Fibroblast of skin of abdomen (primary cell): ENCODE measurements around the gene LRRC4C. TPM values are rescaled to one million over a fixed set of nuclear protein-coding genes. Genes with fewer than 3 reads are reported as not detected.
A peak's percentile ranks its signal among the peaks of the same experiment; 100 is the strongest.

Experiments used
- DNase-seq: peaks from one replicate; pipeline ENCODE4 v3.0.0-alpha.2; 2013
- polyA plus RNA-seq, 2 experiments: library from polyadenylated mRNA; unstranded; fragments of 120-200 nt; gene quantifications; one replicate each; pipeline ENCODE4 v1.2.1, GENCODE V29; 2013; ENCODE audit not compliant: insufficient read length in 2 of 2

LRRC4C gene
- 0.63 TPM for polyA plus RNA-seq (2013, experiment 1 of 2; ENCODE audit: insufficient read length)
- 0.74 TPM for polyA plus RNA-seq (2013, experiment 2 of 2; ENCODE audit: insufficient read length)

- peak; percentile 17 for DNase-seq
Observed at GRCh38 chr11:41459465-41460401, at the start of gene LRRC4C. TSS of gene LRRC4C (minus strand) at chr11:41459652.

- DNase-seq: no peak
Observed at GRCh38 chr11:41508121-41508520, 48.7 kb upstream of the LRRC4C start.

- peak; percentile 17 for DNase-seq
Observed at GRCh38 chr11:41499429-41499828, 40.0 kb upstream of the LRRC4C start.

GRCh38 chr11:41498726-41499125 lies 39.3 kb upstream of the LRRC4C start:
- peak; percentile 38 for DNase-seq

- DNase-seq: peak; percentile 72
Observed at GRCh38 chr11:41497974-41498373, 38.5 kb upstream of the LRRC4C start.

GRCh38 chr11:41494716-41495115 lies 35.3 kb upstream of the LRRC4C start:
- DNase-seq: peak; percentile 8

- DNase-seq: peak; percentile 66
Observed at GRCh38 chr11:41486424-41486823, 27.0 kb upstream of the LRRC4C start.

GRCh38 chr11:41483956-41484355 lies 24.5 kb upstream of the LRRC4C start:
- DNase-seq: no peak

GRCh38 chr11:41479179-41479578 lies 19.7 kb upstream of the LRRC4C start:
- DNase-seq: no peak

GRCh38 chr11:41461057-41461681 lies 1.7 kb upstream of the LRRC4C start:
- no peak for DNase-seq

GRCh38 chr11:41458641-41459040 lies 811 bp downstream of the LRRC4C start:
- no peak for DNase-seq

GRCh38 chr11:41458154-41458553 lies 1.3 kb downstream of the LRRC4C start:
- DNase-seq: no peak

- DNase-seq: no peak
Observed at GRCh38 chr11:41457216-41458014, 2.0 kb downstream of the LRRC4C start.

- DNase-seq: no peak
Observed at GRCh38 chr11:41456269-41456668, 3.2 kb downstream of the LRRC4C start.

GRCh38 chr11:41451011-41451410 lies 8.4 kb downstream of the LRRC4C start:
- DNase-seq: no peak

GRCh38 chr11:41449483-41450050 lies 9.9 kb downstream of the LRRC4C start:
- no peak for DNase-seq

- peak; percentile 81 for DNase-seq
Observed at GRCh38 chr11:41446566-41446965, 12.9 kb downstream of the LRRC4C start.

- DNase-seq: peak; percentile 41
Observed at GRCh38 chr11:41446107-41446506, 13.3 kb downstream of the LRRC4C start.

- DNase-seq: no peak
Observed at GRCh38 chr11:41437006-41437490, 22.4 kb downstream of the LRRC4C start.

- DNase-seq: no peak
Observed at GRCh38 chr11:41435531-41435930, 23.9 kb downstream of the LRRC4C start.

- DNase-seq: peak; percentile 5
Observed at GRCh38 chr11:41431784-41432183, 27.7 kb downstream of the LRRC4C start.

- DNase-seq: no peak
Observed at GRCh38 chr11:41419901-41420300, 39.6 kb downstream of the LRRC4C start.
